ENCODE measurements around the gene RHPN2. TPM values are rescaled to one million over a fixed set of nuclear protein-coding genes. Genes with fewer than 3 reads are reported as not detected.
"Not testable (repeated sequence)": the region's sequence is repeated elsewhere in the genome, so short reads cannot be mapped to it uniquely, and the experiment has no call there.

RHPN2 gene
- total and polyA plus RNA-seq, 10 donors, result 1.2 to 5.3 (median 2.6) TPM

DNA sequence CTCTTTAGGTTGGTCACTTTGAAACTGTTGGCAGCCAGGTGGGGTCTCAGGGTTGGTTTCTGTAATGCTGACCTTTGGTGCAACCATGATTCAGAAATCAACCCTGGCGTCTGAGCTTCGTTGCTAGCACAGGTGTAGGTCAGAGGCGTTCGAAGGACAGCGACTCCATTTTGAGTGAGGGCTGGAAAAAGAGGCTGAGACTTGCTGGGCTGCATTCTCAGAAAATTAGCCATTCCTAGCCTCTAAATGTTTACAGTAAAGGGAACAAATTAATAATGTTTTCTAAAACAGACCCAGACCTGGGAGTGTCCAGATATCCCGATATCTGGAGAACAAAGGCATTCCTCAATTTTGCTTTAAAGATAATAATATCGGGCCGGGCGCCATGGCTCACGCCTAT is 29.2 kb downstream of the RHPN2 start:
- H3K27ac ChIP-seq, result no peak overlapping the region
- intact Hi-C loops (cut with DNase I; ENCODE audit: low total_unique reads), result no loop called here
- no peaks in the 10 kb centered on the region for H3K36me3 ChIP-seq
- H3K4me3 ChIP-seq, result no peak overlapping the region
- H3K27me3 ChIP-seq (replicated peaks in 1 of 7), result no peaks in the 10 kb centered on the region
- no peak for DNase-seq
- WGBS, 5 donors, result 92 to 98% (median 96%) methylated on average over 10 of the region's 10 CpGs
- peaks cover 0 to 2% (median 0%) of the 10 kb centered on the region in 8 donors for H3K9me3 ChIP-seq
- H3K4me1 ChIP-seq, result no peaks in the 10 kb centered on the region
- no peak for TF ChIP-seq POLR2AphosphoS5 (IDR thresholded peaks at IDR 0.05)
- TF ChIP-seq, protein P1, sequence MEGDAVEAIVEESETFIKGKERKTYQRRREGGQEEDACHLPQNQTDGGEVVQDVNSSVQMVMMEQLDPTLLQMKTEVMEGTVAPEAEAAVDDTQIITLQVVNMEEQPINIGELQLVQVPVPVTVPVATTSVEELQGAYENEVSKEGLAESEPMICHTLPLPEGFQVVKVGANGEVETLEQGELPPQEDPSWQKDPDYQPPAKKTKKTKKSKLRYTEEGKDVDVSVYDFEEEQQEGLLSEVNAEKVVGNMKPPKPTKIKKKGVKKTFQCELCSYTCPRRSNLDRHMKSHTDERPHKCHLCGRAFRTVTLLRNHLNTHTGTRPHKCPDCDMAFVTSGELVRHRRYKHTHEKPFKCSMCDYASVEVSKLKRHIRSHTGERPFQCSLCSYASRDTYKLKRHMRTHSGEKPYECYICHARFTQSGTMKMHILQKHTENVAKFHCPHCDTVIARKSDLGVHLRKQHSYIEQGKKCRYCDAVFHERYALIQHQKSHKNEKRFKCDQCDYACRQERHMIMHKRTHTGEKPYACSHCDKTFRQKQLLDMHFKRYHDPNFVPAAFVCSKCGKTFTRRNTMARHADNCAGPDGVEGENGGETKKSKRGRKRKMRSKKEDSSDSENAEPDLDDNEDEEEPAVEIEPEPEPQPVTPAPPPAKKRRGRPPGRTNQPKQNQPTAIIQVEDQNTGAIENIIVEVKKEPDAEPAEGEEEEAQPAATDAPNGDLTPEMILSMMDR (IDR thresholded peaks at IDR 0.05 in 8 of 11, conservative IDR thresholded peaks at IDR 0.05 in 3 of 11), result no peak
- TF ChIP-seq POLR2A (IDR thresholded peaks at IDR 0.05), result no peak

DNA sequence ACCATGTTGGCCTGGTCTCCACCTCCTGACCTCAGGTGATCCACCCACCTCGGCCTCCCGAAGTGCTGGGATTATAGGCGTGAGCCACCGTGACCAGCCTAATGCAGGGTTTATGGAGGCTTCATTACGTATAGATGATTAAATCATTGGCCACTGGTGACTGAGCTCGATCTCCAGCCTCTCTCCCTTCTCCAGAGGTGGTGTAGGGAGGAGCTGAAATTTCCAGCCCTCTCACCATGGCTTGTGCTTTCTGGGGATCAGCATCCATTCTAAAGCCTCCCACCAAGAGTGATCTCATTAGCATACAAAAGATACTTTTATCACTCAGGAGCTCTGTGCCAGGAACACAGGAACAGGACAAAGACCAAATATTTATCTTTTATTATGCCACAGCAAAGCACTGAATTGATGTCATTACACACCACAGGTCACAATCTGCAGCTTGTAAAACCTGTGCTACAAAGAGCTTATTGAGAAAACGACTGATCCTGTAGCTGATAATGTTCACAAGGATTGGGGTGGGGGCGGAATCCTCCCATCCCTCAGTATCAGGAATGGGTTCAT is 32.4 kb downstream of the RHPN2 start:
- 76 to 83% (median 80%) methylated on average over 8 of the region's 8 CpGs for WGBS, 5 donors
- DNase-seq, result no peak
- H3K27ac ChIP-seq, result no peak overlapping the region
- H3K4me3 ChIP-seq, result no peak overlapping the region
- no peaks in the 10 kb centered on the region for H3K27me3 ChIP-seq (replicated peaks in 1 of 7)
- no peaks in the 10 kb centered on the region for H3K4me1 ChIP-seq
- no peaks in the 10 kb centered on the region for H3K36me3 ChIP-seq
- intact Hi-C loops (cut with DNase I; ENCODE audit: low total_unique reads), result no loop called here
- H3K9me3 ChIP-seq, result peaks cover 0 to 33% (median 24%) of the 10 kb centered on the region in 8 donors
- TF ChIP-seq, protein P1 (IDR thresholded peaks at IDR 0.05 in 8 of 11, conservative IDR thresholded peaks at IDR 0.05 in 3 of 11), result no peak
- TF ChIP-seq POLR2A (IDR thresholded peaks at IDR 0.05), result no peak
- no peak for TF ChIP-seq POLR2AphosphoS5 (IDR thresholded peaks at IDR 0.05)

- no peaks in the 10 kb centered on the region for H3K4me1 ChIP-seq
- H3K4me3 ChIP-seq, result no peak overlapping the region
- no peaks in the 10 kb centered on the region for H3K36me3 ChIP-seq
- no peak for DNase-seq
- peaks cover 0 to 36% (median 27%) of the 10 kb centered on the region in 8 donors for H3K9me3 ChIP-seq
- WGBS, 5 donors, result 82 to 95% (median 94%) methylated on average over 9 of the region's 9 CpGs
- H3K27me3 ChIP-seq (replicated peaks in 1 of 7), result no peaks in the 10 kb centered on the region
- TF ChIP-seq, protein P1 (IDR thresholded peaks at IDR 0.05 in 8 of 11, conservative IDR thresholded peaks at IDR 0.05 in 3 of 11), result no peak
- TF ChIP-seq POLR2A (IDR thresholded peaks at IDR 0.05) (no peak), POLR2AphosphoS5 (IDR thresholded peaks at IDR 0.05) (no peak)
- intact Hi-C loops (cut with DNase I; ENCODE audit: low total_unique reads), result no loop called here
- H3K27ac ChIP-seq, result no peak overlapping the region
These were observed 34.9 kb downstream of the RHPN2 start for GRCh38 chr19:33029746-33030303.

DNA sequence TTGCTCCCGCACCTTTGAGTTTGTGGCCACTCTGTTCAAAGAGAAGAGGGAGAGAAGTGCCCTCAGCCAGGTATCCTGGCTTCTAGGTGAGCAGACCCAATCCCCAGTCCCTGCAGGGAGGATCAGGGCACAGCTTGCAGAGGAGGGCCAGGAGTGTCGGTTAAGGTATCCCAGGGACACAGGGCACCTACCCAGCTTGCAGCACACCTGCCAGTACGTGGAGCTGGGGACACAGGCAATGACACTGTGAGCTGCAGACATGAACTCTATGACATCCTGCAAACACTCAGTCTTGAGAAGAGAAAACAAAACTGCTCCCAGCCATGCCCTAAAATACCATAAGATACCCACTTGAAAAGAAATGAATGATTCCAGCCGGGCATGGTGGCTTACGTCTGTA is 38.1 kb downstream of the RHPN2 start:
- H3K27me3 ChIP-seq (replicated peaks in 1 of 7); H3K4me3 ChIP-seq; H3K4me1 ChIP-seq; H3K27ac ChIP-seq; DNase-seq; H3K36me3 ChIP-seq; intact Hi-C loops (cut with DNase I; ENCODE audit: low total_unique reads): not testable (repeated sequence)
- H3K9me3 ChIP-seq, result peaks cover 0 to 36% (median 27%) of the 10 kb centered on the region in 8 donors
- WGBS, 5 donors, result 74 to 100% (median 91%) methylated on average over 2 to 5 of the region's 5 CpGs

DNA sequence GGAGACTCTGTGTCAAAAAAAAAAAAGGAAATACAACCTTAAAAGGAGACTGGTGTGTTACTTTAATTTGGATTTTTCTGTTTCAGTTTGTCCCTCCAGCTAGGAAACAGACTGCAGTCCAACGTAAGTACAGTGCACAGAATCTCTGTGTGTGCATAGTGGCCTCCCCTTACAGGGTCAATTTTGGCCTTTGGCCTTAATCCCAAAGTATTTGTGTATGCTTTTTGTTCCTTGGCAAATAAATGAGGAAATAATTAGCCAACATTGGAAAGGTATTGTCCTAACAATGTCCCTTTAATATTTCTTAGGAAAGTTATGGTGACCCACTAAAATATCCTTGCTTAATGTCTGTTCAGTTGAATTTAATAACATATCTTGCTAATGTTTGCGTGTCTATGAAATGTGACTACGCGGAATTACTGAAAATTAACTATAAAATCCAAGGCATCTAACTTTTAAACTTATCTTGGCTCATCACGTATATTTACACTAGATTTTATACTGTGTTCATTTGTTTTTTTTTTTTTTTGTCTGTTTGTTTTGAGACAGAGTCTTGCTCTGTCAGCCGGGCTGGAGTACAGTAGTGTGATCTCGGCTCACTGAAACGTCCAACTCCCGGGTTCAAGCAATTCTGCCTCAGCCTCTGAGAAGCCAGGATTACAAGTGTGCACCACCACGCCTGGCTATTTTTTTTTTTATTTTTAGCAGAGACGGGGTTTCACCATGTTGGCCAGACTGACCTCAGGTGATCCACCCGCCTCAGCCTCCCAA is 39.0 kb downstream of the RHPN2 start:
- DNase-seq; intact Hi-C loops (cut with DNase I; ENCODE audit: low total_unique reads): not testable (repeated sequence)
- 89 to 94% (median 91%) methylated on average over 12 of the region's 12 CpGs for WGBS, 5 donors

More for the DNA sequence above, 39.0 kb downstream of the RHPN2 start:
- H3K4me3 ChIP-seq; H3K4me1 ChIP-seq; H3K36me3 ChIP-seq; H3K27ac ChIP-seq; H3K27me3 ChIP-seq (replicated peaks in 1 of 7): not testable (repeated sequence)
- H3K9me3 ChIP-seq, result peaks cover 0 to 36% (median 27%) of the 10 kb centered on the region in 8 donors

Data from spleen (tissue), 11 donors.